Measurements from ENCODE around the gene CCDC57.
A peak's percentile ranks its signal among the peaks of the same experiment; 100 is the strongest.

CCDC57 gene

DNA sequence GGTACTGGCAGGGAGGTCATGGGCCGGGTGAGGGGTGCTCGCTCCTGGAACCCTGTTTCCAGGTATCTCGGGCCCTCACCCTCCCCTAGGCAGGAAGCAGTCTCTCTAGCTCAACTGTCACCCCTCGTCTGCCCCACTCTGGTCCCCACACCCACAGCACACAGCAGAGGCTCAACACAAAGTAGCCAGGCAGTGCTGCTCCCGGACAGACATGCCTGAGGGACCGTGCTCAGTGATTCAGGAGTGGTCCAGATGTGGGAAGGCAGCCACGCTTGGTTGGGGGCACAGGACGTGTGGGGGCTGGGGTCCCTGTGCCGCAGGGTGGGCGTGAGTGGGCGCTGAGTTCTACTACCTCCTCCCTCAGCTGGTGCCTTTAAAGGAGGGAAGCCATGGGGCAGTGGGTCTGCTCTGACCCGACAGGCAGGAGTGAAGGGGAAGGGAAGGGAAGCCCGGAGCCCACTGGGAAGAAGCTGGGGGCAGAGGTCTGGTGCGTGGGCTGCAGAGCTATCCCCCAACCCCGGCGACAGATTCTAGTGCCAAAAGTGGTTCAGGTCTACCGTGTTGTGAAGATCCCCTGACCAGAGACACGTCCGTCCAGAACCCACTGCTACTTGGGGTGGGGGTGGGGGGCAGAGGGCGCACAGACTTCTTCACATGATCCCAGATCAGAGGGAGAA lies 28.0 kb upstream of the CCDC57 start:
- TF ChIP-seq POLR2AphosphoS5 (IDR thresholded peaks at IDR 0.05; ENCODE audit: low read depth, low read length) = peak; percentile 7; the same call in 1 of the 2 replicates
- no peak for TF ChIP-seq FOXP2 (optimal IDR thresholded peaks at IDR 0.05; ENCODE audit: borderline replicate concordance, extremely low read depth, extremely low read length, insufficient read depth)

- TF ChIP-seq POLR2AphosphoS5 (IDR thresholded peaks at IDR 0.05; ENCODE audit: low read depth, low read length) = no peak
- no peak for TF ChIP-seq TAF1 (IDR thresholded peaks at IDR 0.05; ENCODE audit: borderline replicate concordance, insufficient read depth, low read length)
- no peak for TF ChIP-seq FOXP2 (optimal IDR thresholded peaks at IDR 0.05; ENCODE audit: borderline replicate concordance, extremely low read depth, extremely low read length, insufficient read depth)
- TF ChIP-seq SIN3A (IDR thresholded peaks at IDR 0.05; ENCODE audit: borderline replicate concordance, insufficient read depth, low read length) = no peak
- no peak for TF ChIP-seq REST (IDR thresholded peaks at IDR 0.05; ENCODE audit: insufficient read depth in 1 of 2, low read depth in 2 of 2, low read length in 2 of 2)
Measured at GRCh38 chr17:82239926-82240505, 27.4 kb upstream of the CCDC57 start.

DNA sequence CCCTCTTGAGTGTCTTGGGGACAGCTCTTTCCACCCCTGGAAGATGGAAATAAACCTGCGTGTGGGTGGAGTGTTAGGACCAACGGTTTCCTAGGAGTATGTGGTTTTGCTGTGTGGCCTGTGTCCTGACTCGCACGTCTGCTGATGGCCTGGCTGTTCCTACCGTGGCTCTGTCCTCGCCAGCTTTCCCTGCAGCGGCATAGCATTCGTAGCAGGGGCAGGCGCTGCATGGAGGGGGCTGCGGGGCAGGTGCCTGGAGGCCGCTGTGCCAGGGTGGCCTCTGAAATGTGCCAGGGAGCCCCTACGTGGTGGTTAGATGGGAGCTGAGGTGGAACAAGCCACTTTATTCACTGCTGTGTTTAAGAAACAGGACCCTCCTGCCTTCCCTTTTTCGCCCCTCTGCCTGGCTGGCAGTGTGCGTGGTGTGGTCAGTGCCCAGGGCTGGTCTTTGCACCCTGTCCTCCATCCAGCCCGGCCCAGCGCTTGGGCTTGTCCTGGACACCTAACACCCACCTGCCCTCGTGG lies 26.8 kb upstream of the CCDC57 start:
- TF ChIP-seq FOXP2 (optimal IDR thresholded peaks at IDR 0.05; ENCODE audit: borderline replicate concordance, extremely low read depth, extremely low read length, insufficient read depth) = no peak
- TF ChIP-seq REST (IDR thresholded peaks at IDR 0.05; ENCODE audit: insufficient read depth in 1 of 2, low read depth in 2 of 2, low read length in 2 of 2) = no peak
- no peak for TF ChIP-seq TAF1 (IDR thresholded peaks at IDR 0.05; ENCODE audit: borderline replicate concordance, insufficient read depth, low read length)
- no peak for TF ChIP-seq SIN3A (IDR thresholded peaks at IDR 0.05; ENCODE audit: borderline replicate concordance, insufficient read depth, low read length)
- no peak for TF ChIP-seq POLR2AphosphoS5 (IDR thresholded peaks at IDR 0.05; ENCODE audit: low read depth, low read length)

DNA sequence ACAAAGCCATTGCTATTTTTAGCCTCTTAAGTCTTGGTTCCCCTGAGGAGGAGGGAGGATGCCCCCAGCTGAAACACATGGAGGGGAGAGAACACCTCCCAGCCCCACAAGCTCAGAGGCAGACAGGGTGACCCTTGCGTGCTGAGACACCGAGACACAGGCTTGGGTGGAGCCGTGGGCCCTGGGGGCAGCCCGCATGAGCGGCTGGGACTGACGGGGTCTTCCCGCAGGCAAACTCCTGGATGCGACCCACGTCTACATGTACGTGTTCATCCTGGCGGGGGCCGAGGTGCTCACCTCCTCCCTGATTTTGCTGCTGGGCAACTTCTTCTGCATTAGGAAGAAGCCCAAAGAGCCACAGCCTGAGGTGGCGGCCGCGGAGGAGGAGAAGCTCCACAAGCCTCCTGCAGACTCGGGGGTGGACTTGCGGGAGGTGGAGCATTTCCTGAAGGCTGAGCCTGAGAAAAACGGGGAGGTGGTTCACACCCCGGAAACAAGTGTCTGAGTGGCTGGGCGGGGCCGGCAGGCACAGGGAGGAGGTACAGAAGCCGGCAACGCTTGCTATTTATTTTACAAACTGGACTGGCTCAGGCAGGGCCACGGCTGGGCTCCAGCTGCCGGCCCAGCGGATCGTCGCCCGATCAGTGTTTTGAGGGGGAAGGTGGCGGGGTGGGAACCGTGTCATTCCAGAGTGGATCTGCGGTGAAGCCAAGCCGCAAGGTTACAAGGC lies 26.0 kb upstream of the CCDC57 start:
- TF ChIP-seq FOXP2 (optimal IDR thresholded peaks at IDR 0.05; ENCODE audit: borderline replicate concordance, extremely low read depth, extremely low read length, insufficient read depth) (no peak), POLR2AphosphoS5 (IDR thresholded peaks at IDR 0.05; ENCODE audit: low read depth, low read length) (peak; percentile 32; the same call in 1 of the 2 replicates)

- TF ChIP-seq SIN3A (IDR thresholded peaks at IDR 0.05; ENCODE audit: borderline replicate concordance, insufficient read depth, low read length) (no peak), POLR2AphosphoS5 (IDR thresholded peaks at IDR 0.05; ENCODE audit: low read depth, low read length) (no peak), REST (IDR thresholded peaks at IDR 0.05; ENCODE audit: insufficient read depth in 1 of 2, low read depth in 2 of 2, low read length in 2 of 2) (no peak), TAF1 (IDR thresholded peaks at IDR 0.05; ENCODE audit: borderline replicate concordance, insufficient read depth, low read length) (no peak), FOXP2 (optimal IDR thresholded peaks at IDR 0.05; ENCODE audit: borderline replicate concordance, extremely low read depth, extremely low read length, insufficient read depth) (no peak)
Measured at GRCh38 chr17:82237746-82238471, 25.3 kb upstream of the CCDC57 start.

Measured in PFSK-1 (cell line).